Spinal cord (tissue), 4 donors: ENCODE data around the gene FLRT3. TPM values are rescaled to one million over a fixed set of nuclear protein-coding genes. Genes with fewer than 3 reads are reported as not detected.

Experiments
- polyA plus RNA-seq, 2 donors: library from polyadenylated mRNA; unstranded; fragments of 120-200 nt; gene quantifications; one replicate each; pipeline ENCODE4 v1.2.1, GENCODE V29; 2013; ENCODE audit not compliant: insufficient read length in 2 of 2
- small RNA-seq: library from RNA; depleted of rRNA; stranded (forward); fragments of <200 nt; gene quantifications from one replicate; pipeline ENCODE3, GENCODE V24; 2014; ENCODE audit warnings: low replicate concordance
- total RNA-seq, 2 donors: library from RNA; depleted of rRNA in 1 of 2; stranded (reverse); fragments of 120-200 nt in 1 of 2; fragments of >200 nt in 1 of 2; gene quantifications; one replicate each; pipeline versions ENCODE4 v1.2.3 to v1.2.4, GENCODE V29; 2013 to 2014

The FLRT3 gene
- total and polyA plus RNA-seq, 4 donors: 18.5 to 62.7 (median 40.6) TPM

Small RNAs within 50 kb of the gene (small RNA-seq; reads per million reads assigned to genes)
- not detected for gene RNU6-228P
